ENCODE measurements around the gene ZDHHC21. TPM values are rescaled to one million over a fixed set of nuclear protein-coding genes. Genes with fewer than 3 reads are reported as not detected.

Gene ZDHHC21
- total RNA-seq, 1 donor from 2014 or later, result 8.6 TPM

DNA sequence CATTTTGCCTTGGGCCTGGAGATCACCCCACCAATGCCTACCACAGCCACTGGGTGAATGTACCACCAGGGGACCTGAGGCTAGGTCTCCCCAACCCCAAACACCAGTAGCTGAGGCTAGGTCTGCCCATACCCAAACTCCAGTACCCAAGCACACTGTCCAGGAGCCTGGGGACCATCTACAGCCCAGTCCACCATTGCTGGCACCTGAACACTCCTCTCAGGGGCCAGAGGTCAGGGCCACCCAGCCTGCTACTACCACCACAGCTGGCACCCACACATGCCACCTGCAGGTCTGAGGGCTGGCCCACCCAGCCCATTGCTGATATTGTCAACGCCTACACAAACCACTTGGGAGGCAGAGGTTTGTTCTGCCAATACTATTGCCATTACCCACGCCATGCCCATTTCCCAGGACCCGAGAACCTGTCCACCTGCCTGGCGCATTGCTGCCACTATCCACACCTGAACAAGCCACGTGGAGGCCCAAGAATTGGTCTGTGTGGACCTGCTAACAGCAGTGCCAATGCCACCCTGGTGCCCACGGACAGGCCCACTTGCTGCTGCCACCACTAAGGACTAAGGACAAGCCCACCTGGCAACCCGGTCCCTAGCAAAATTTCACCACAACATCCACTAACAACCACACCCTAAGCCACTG, 59.2 kb downstream of the ZDHHC21 start:
- no peak for DNase-seq (ENCODE audit: low spot score)
- intact Hi-C loops (cut with DNase I), result no loop called here

DNA sequence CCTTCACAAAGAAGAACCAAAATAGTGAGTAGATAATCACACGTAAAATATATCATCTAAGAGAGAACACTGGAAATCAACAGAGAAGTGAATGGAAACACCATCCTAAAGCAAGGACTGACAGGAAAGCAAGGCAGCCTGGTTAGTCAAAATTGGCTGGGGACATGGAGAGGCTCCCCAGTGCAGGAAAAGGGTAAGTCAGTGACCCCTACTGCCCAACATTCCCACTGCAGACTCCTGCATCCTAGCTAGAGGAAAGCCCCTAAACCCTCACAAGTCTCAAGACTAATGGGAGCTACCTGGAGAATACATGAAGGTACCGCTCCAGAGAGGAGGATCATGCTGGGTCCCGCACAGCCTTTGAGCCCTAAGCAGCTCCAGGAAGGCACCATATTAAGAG, 60.1 kb downstream of the ZDHHC21 start:
- no peak for DNase-seq (ENCODE audit: low spot score)
- intact Hi-C loops (cut with DNase I), result no loop called here

DNA sequence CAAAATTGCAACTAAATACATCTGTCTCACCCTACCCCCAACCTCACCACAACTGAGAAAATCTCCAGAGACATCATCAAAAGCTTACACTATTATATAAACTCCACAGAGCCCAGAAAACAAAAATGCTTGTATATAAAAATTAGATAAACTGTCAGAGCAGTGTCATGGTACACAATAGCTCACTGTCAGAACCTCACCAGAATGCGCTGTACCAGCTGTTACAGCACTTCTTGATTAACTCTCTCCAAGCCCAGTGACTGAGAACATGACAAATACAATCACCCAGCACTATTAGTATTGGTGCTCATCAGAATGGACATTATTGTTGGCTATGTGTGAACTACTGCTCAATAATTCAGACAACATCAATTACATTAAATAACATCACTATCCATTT, 65.7 kb downstream of the ZDHHC21 start:
- DNase-seq (ENCODE audit: low spot score), result no peak
- intact Hi-C loops (cut with DNase I), result no loop called here

DNA sequence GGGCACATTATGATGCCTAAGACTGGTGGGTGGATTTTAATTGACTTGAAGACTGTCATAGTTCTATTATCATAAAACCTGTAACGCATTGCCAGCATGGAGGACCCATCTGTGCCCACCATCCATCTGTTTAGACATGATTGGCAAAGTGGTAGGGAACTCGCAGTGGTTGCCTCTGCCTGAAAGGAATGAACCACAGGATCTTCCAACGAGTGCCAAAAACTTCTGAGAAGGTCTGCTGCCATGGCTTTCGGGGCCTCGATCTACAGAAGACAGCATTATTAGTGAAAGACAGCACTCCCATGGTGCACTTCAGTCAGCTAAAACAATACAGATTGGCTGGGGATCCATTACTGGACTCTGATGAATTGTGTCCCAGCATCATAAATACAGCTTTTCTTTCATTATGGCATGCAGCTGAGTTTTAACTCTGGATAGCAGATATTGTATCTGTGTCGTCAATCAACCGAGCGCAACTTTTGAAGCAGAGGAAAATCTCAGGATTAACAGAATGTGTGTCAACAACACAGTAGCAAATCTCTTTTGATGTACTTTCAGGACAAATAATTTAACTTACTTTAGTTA, 74.3 kb downstream of the ZDHHC21 start:
- intact Hi-C loops (cut with DNase I), result no loop called here

DNA sequence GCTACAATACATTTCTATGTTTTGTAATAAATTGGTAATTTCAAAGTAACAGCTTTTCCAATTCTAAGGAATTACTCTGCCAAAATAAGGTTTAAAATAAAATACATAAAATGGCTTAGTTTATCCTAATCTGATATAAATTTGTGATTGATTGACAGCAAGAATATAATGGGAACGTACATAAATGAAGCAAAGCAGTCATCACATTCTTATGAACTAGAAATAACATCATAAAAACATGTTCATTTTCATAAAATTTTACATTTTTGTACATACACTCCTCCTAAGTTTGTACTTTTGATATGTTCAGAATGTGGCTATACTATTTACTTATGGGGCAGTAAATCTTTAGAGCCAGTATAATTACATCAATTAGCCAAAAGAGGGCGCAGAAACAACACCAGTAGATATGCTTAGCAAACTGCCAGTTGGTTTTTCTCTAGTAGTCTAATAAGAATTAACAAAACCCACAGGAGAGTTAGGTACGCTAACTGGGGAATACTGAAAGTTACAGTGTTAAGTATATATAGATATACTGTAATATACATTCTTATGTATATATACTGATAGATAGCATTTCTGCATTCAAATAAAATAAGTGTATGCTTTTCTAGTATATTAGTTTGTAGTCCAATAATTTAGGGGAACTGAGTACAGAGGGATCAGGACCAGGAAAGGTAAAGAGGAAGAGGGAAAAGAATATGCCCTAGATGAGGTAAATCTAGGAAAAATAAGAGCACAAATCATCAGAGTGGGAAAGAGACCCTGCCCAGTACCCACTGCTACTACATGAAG, 76.8 kb downstream of the ZDHHC21 start:
- intact Hi-C loops (cut with DNase I), result loop anchor here (2.0 kb wide), 1 partner anchor 152 kb away; no protein-coding TSS in a partner anchor
- DNase-seq (ENCODE audit: low spot score), result no peak

More for the DNA sequence above, 74.3 kb downstream of the ZDHHC21 start:
- no peak for DNase-seq (ENCODE audit: low spot score)

DNA sequence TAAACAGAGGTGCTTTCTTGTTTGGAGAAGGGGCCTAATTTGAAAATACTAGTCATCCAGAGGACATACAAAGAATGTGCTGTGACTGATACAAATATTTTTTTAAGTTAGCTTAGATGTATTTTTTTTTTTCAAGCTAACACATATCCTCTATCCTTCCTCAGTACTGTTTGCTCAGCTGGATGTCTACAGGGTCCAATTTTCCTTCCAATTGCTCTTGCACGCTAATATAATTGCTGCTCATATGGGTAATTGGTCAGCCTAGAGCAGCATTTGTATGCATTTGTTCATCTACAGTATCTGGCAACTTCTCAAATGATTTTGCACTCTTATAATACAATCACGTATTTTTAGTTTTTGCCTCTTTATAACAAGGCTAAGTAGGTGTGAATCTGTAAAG, 84.7 kb downstream of the ZDHHC21 start:
- intact Hi-C loops (cut with DNase I), result no loop called here
- no peak for DNase-seq (ENCODE audit: low spot score)

DNA sequence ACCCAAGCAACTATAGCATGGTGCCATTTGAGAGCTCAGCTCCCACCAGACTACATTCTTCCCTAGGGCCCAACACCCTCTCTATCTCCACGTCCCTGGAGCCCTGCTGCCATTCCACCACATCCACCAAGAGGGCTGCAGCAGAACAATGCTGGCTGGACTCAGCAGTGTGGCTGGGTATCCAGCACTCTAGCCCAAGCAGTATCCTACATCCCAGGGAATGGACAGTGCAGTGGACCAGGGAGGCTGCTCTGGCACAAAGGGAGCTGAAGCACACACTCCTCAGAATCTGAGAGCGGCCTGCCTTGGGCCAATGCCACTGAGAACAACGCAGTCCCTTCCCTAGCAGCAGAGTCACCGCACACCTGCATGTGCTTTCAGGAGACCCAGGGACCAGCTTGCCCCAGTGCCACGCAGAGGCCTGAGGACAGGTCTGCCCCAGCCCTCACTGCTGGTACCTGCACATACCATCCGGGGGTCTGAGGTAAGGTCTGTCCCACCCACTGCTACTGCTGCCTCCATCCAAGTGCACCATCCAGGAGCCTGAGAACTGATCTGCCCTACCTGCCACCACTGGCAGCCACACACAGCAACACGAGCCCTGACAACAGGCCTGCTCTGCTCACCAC, 95.9 kb downstream of the ZDHHC21 start:
- intact Hi-C loops (cut with DNase I), result no loop called here
- DNase-seq (ENCODE audit: low spot score), result no peak

DNA sequence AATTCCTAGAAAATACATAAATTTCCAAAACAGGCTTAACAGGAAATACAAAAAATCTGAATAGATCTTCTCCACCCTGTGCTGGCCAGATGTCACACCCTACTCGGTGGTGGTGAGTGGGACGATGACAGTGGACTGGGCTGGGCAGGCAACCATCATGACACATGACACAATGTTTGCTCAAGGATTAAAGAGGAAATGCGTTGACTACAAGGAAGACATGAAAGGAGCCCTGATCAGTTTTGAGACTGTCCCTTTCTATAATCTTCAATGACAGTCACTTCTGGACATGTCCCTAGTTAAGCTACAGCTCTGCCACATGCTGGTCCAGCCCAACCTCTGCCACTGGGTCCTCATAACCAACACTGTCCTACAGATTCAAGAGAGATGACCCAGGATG, 99.8 kb downstream of the ZDHHC21 start:
- DNase-seq (ENCODE audit: low spot score), result no peak
- intact Hi-C loops (cut with DNase I), result no loop called here

DNA sequence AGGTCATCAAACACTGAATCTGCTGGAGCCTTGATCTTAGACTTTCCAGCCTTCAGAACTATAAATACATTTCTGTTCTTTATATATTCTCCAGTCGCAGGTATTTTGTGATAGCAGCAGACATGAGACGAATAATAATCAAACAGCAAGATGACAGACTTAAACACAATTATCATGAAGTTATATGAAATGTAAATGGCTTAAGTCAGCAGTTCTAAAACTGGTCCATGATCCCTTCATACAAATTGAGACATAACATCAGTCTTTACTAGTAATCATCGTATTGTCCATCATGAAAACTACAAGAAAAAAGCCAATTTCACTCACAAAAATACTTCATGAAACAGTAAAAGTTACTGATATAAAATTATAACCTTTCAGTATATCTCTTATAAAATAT, 101.8 kb downstream of the ZDHHC21 start:
- intact Hi-C loops (cut with DNase I), result no loop called here
- no peak for DNase-seq (ENCODE audit: low spot score)

DNA sequence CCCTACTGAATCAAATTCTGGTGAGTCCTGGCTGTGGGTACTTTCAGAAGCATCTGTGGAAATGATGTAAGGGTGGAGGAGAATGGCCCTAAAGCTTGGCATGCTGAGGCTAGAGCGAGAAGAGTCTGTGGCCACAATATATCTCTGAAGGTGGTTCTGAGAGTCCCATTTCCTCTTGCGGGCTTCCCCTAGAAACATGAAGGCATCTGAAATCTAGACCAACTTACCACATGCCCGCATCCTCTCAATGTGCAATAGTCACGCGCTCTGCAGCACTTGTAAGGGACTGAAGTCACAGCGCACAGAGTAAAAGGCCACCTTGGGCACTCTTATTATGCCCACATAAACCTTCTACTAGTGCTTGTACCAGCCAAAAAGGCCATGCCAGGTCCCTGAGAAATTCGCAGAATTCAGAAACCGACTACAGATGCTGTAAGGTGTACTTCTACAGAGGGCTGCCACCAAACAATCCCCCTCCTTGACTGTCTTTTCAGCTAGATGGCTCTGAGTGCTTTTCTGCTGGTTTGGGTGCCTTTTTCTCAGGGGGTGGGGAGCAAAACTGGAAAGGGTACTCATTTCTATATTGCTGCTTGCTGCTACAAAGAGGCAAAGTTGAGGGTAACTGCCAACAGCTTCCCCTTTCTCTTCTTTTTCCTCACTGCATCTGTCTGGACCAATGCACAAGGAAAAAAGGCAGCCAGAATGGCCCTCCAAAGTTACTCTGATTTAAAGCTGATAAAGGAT, 107.3 kb downstream of the ZDHHC21 start:
- intact Hi-C loops (cut with DNase I), result no loop called here
- no peak for DNase-seq (ENCODE audit: low spot score)

DNA sequence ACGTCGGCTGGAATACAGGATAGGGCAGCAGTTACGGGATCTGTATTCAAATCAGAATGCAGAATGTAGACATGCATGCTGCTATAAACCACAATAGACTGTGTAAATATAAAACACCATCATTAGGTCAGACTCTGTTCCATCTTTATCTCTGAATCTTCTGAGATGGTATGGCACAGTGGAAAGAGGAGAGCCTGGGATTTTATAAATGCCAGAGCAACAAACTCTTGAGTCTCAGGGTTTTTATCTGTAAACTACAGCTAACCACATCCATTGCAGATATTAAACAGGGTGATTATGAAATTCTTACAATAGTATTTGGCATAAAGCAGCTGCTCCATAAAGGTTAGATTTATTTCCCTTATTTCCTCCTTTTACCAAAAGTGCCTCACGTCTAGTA, 108.7 kb downstream of the ZDHHC21 start:
- intact Hi-C loops (cut with DNase I), result no loop called here
- DNase-seq (ENCODE audit: low spot score), result no peak

DNA sequence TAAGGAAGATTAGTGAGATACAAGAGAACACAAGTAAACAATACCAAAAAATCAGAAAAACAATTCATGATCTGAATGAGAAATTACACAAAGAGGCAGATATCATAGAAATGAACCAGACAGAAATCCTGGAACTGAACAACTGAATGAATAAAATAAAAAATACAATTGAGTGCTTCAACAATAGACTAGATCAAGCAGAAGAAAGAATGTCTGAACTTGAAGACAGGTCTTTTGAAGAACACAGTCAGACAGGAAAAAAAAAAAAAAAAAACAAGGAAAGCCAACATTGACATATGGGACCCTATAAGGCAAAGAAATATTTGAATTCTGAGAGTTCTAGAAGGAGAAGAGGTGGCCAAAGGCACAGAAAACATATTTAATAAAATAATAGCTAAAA, 115.2 kb downstream of the ZDHHC21 start:
- intact Hi-C loops (cut with DNase I), result no loop called here
- DNase-seq (ENCODE audit: low spot score), result no peak

DNA sequence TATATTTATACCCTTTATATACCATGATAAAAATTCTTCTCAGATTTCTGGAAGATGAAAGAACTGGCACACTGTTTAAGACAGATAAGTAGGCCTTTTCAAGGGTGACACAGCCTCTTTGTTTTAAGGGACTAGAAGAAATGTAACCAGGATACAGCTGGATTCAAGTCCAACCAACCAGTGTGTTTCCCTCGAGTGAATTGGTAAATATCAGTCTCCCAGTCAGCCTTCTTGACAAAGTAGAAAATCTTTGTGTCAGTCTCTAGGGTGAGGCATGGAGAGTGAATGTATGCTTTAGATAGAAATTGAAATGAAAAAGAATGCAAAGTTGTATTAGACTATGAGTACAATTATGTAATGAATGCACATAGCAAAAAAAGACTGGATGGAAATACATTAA, 119.1 kb downstream of the ZDHHC21 start:
- intact Hi-C loops (cut with DNase I), result no loop called here
- no peak for DNase-seq (ENCODE audit: low spot score)

DNA sequence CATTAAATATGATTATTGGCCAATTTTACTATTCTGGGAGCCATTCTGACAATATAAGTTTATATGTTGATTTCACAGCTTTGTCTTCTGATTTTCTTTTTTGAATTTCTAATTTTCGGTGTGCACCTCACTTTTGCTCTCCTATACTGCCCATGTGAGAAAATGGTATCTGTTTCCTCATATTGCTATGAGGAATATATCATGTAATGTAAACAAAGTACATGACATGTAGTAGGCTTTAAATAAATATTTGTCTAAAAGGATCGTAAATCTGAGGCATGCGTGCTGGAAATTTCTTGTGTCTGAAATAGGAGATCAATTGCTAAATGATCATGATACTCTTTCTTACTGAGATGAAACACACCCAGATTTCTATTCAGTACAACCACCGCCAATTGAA, 119.9 kb downstream of the ZDHHC21 start:
- intact Hi-C loops (cut with DNase I), result no loop called here
- DNase-seq (ENCODE audit: low spot score), result no peak

DNA sequence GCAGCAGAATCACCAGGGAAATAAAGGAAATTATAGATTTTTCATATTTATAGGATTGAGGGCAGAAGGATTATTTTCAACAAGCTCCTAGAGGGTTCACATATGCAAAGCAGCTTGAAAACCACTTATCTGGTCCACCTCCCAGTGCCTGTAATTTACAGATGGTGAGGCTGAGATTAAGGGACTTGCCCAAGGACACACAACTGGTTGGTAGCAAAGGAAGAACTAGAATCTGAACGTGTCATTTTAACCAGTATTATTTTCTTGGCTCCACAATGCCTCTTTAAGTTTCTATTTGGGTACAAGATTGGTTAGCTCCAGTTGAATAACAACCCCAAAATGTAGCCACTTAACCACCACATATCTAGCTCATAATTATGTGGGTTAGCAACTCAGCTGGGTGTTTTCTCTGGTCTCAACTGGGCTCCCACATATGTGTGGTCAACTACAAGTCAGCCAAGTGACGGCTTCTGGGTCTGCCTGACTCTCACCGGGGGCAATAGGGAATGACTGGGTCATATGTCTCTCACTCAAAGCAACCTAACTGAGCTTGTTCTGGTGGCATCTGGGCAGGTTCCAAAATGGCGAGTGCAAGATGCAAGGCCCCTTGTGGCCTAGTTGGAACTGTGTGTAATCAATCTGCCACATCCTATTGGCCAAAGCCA, 127.7 kb downstream of the ZDHHC21 start:
- intact Hi-C loops (cut with DNase I), result no loop called here
- DNase-seq (ENCODE audit: low spot score), result no peak

DNA sequence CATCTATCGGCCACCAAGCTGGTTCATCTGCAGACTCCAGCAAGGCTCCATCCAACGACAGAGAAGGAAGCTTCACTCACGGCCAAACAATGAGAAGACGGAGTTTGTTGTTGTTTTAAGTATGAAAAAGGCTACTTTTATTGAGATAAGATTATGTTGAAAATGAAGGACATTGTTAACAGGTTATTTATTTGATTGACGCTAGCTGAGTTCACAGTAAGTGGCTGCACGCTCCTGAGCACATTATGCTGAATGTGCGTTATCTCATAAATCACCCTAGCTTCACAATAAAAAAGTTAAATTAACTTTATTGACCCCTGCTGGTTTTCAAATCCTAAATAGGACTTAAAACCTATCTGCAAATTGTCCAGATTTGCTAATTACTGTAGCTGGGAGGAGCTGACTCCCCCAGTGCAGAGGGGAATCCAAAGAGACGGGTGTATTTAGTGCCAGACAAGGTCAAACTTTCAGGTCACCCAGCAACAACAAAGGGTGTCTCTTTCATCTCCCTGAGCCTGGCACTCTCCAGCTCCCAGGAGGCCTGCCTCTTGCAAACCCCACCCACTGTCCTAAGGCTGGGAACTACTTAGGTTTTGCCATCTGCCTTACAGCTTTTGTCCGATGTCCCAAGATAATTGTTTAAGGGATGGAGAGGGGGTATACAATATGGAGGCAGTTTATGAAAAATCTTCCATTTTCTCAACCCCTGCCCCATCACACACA, 129.2 kb downstream of the ZDHHC21 start:
- no peak for DNase-seq (ENCODE audit: low spot score)
- intact Hi-C loops (cut with DNase I), result no loop called here

DNA sequence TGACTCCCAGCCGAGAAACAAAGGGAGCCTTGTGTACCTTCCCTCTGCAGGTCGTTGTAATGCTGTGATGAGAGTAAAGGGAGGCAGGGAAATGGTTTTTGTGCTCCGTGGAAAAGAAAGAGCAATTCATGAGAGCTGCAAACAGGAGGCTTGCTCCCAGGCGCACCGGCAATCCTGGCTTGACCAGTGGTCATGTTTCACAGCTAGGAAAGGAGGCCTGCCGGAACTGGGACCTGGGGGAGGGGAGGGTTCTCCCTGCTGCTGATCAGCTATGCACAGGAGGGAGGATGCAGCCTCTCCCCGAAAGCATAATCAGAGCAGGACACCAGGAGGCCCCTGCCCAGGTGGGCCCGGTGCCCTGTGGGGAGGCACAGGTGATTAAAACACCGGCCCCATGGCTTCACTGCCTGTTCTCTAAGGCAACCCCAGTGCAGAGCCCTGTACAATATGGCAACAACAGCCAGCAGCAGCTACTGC, 131.3 kb downstream of the ZDHHC21 start:
- DNase-seq (ENCODE audit: low spot score), result no peak
- intact Hi-C loops (cut with DNase I), result no loop called here
